Type B pancreatic cell (in vitro differentiated cells): ENCODE results near the gene ST14. TPM values are rescaled to one million over a fixed set of nuclear protein-coding genes. Genes with fewer than 3 reads are reported as not detected.

Experiments
- DNase-seq: peaks from one replicate; pipeline ENCODE4 v3.0.0; 2021; ENCODE audit warnings: mixed read lengths; ENCODE audit not compliant: unreplicated experiment; ENCODE audit errors: extremely low spot score
- H3K27ac Mint-ChIP-seq: 2 replicates; pipeline ENCODE4 v1.8.0; 2021; ENCODE audit warnings: mild to moderate bottlenecking, mixed read lengths
- H3K27me3 Mint-ChIP-seq: 2 replicates; pipeline ENCODE4 v1.8.0; 2021; ENCODE audit warnings: mixed read lengths
- H3K36me3 Mint-ChIP-seq: 2 replicates; pipeline ENCODE4 v1.8.0; 2021; ENCODE audit warnings: mixed read lengths
- H3K4me1 Mint-ChIP-seq: one replicate; pipeline ENCODE4 v1.8.0; 2021; ENCODE audit warnings: mixed read lengths; ENCODE audit not compliant: unreplicated experiment
- H3K4me3 Mint-ChIP-seq: 2 replicates; pipeline ENCODE4 v1.8.0; 2021; ENCODE audit warnings: mild to moderate bottlenecking, mixed read lengths
- H3K9me3 Mint-ChIP-seq: 2 replicates; pipeline ENCODE4 v1.8.0; 2021; ENCODE audit warnings: mixed read lengths
- CTCF ChIP-seq: fragments of 200-600 bp; sonication (generic); conservative IDR thresholded peaks from 2 replicates; pipeline ENCODE4 v1.5.0; 2021; ENCODE audit warnings: antibody characterized with exemption, mild to moderate bottlenecking
- total RNA-seq: library from RNA; stranded (reverse); gene quantifications from 2 replicates; pipeline ENCODE4 v1.2.1, GENCODE V29; 2021; ENCODE audit warnings: low replicate concordance

ST14 gene
- total RNA-seq, 1 donor from 2014 or later: 71.7 TPM

GRCh38 chr11:130209128-130209932, 49.7 kb downstream of the ST14 start:
- peak; percentile 66 for DNase-seq
- no peaks in the 10 kb centered on the region for H3K36me3 Mint-ChIP-seq
- H3K4me1 Mint-ChIP-seq: no peaks in the 10 kb centered on the region
- no peak for TF ChIP-seq CTCF
- H3K27ac Mint-ChIP-seq: no peak overlapping the region
- H3K9me3 Mint-ChIP-seq: no peaks in the 10 kb centered on the region
- no peaks in the 10 kb centered on the region for H3K27me3 Mint-ChIP-seq
- no peak overlapping the region for H3K4me3 Mint-ChIP-seq

GRCh38 chr11:130209954-130210854, 50.6 kb downstream of the ST14 start:
- H3K36me3 Mint-ChIP-seq: no peaks in the 10 kb centered on the region
- H3K9me3 Mint-ChIP-seq: no peaks in the 10 kb centered on the region
- DNase-seq: peak; percentile 58
- TF ChIP-seq CTCF: no peak
- no peaks in the 10 kb centered on the region for H3K4me1 Mint-ChIP-seq
- no peak overlapping the region for H3K27ac Mint-ChIP-seq
- no peaks in the 10 kb centered on the region for H3K27me3 Mint-ChIP-seq
- H3K4me3 Mint-ChIP-seq: no peak overlapping the region

DNA sequence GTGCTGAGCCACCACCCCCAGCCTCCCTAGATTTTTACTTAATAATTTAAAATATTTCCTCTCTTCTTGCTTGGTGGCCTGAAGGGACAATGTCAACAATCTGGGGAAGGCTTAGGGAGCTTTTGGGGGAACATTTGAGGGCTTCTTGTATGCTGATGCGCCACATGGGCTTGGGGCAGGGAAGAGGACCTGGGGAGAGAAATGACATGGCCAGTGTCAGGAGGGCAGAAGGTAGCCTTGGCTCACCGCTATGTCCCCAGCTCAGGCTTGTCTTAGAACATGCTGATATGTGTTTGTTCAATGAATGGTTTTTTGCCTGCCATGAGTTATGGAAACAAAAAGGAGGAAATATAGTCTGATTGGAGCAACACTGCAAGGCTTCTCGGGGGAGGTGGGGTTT, 51.6 kb downstream of the ST14 start:
- H3K4me1 Mint-ChIP-seq: peaks cover 4% of the 10 kb centered on the region
- H3K4me3 Mint-ChIP-seq: no peak overlapping the region
- DNase-seq: peak; percentile 27
- no peaks in the 10 kb centered on the region for H3K27me3 Mint-ChIP-seq
- no peaks in the 10 kb centered on the region for H3K36me3 Mint-ChIP-seq
- no peak for TF ChIP-seq CTCF
- no peaks in the 10 kb centered on the region for H3K9me3 Mint-ChIP-seq
- H3K27ac Mint-ChIP-seq: peak overlapping the region; percentile 71

DNA sequence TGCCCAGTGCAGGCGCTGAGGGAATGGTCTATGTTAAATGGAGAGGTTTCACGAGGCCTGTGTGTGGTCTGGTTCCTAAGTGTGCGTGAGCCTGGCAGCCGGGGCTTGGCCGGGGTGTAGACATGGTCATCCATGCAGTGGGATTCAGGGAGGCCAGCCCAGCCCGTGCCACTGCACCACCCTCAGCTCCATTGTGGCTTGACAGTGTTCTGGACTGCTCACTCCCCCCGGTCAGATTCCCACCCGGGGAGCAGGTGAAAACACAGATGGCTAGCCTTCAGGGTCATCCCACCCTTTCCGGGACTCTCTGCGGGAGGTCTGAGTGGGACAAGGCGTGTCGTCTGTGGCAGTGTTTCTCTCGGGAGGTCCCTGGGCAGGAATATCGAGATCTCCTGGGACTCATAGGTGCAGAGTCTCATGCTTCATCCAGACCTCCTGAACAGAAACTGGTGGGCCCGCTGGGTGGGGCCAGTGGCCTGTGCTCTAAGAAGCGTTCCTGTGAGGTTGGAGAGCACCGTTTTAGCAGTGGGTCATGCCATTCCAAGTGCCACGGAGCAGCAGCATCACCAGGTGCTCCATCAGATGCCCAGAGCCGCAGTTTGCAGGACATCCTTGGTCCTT, 52.3 kb downstream of the ST14 start:
- peak; percentile 61 for DNase-seq
- TF ChIP-seq CTCF: no peak
- H3K9me3 Mint-ChIP-seq: no peaks in the 10 kb centered on the region
- no peak overlapping the region for H3K4me3 Mint-ChIP-seq
- no peaks in the 10 kb centered on the region for H3K36me3 Mint-ChIP-seq
- H3K27me3 Mint-ChIP-seq: no peaks in the 10 kb centered on the region
- peaks cover 9% of the 10 kb centered on the region for H3K4me1 Mint-ChIP-seq
- H3K27ac Mint-ChIP-seq: peak overlapping the region; percentile 71

DNA sequence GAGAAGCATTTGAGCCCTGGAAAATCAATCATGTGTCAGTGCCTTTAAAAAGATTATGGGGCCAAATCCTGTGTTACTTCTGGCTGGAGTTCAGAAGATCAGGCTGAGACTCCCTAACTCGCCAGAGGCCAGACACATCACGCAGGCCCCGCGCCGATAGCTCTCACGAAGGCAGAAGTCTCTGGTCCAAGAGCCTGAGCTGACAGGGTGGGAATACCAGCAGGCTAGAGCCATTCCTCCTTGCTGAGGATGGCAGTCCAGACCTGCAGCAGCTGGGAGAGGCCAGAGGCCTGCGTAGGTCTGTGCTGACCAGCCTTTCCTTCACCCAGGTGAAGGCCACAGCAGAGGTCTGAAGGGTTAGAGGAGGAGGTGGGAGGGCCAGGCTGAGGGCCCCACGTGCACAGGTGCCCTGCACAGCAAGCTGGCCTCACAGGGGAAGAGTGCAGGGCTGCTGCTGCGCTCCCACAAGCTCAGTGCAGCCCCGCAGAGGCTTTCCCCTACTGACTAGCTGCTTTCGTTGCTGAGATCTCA, 52.9 kb downstream of the ST14 start:
- peaks cover 10% of the 10 kb centered on the region for H3K4me1 Mint-ChIP-seq
- no peaks in the 10 kb centered on the region for H3K9me3 Mint-ChIP-seq
- H3K36me3 Mint-ChIP-seq: no peaks in the 10 kb centered on the region
- no peak overlapping the region for H3K4me3 Mint-ChIP-seq
- no peak overlapping the region for H3K27ac Mint-ChIP-seq
- DNase-seq: peak; percentile 62
- H3K27me3 Mint-ChIP-seq: no peaks in the 10 kb centered on the region
- no peak for TF ChIP-seq CTCF
